HCT116 (cell line): ENCODE measurements around the gene HEG1. TPM values are rescaled to one million over a fixed set of nuclear protein-coding genes. Genes with fewer than 3 reads are reported as not detected.
"Not testable (repeated sequence)": the region's sequence is repeated elsewhere in the genome, so short reads cannot be mapped to it uniquely, and the experiment has no call there.

ENCODE experiments used
- ATAC-seq: fragments of 200-7000 bp; cut with Tn5 transposase; 2 replicates; pipeline ENCODE4 v1.9.1; 2020; ENCODE audit warnings: mild to moderate bottlenecking, moderate library complexity
- BruUV-seq: library from RNA; stranded (reverse); fragments of 400-500 nt; replicated peaks from 2 replicates; lab custom pipeline; 2021; lab: Mats Ljungman, UMichigan
- CTCF ChIA-PET: fragments of 300-600 bp; sonication (Branson Sonifier 250); formaldehyde crosslinking; loops from one replicate; lab custom pipeline; 2021; ENCODE audit warnings: antibody characterized with exemption; lab: Charles Lee
- POLR2A ChIA-PET: fragments of 300-600, 350-600 bp; sonication (Branson Sonifier 250); formaldehyde crosslinking; loops from one replicate; lab custom pipeline; 2021; ENCODE audit warnings: antibody characterized with exemption; lab: Charles Lee
- RAD21 ChIA-PET, 2 experiments: fragments of 300-600 bp; sonication (Branson Sonifier 250); formaldehyde crosslinking; loops; one replicate each; lab custom pipeline; 2023; ENCODE audit warnings: low total read pairs in 2 of 2; ENCODE audit not compliant: uncharacterized antibody in 2 of 2, unreplicated experiment in 2 of 2, low non-redundant PET in 1 of 2; lab: Charles Lee
- DNase-seq: peaks from one replicate; pipeline ENCODE4 v3.0.0-alpha.2; 2010; ENCODE audit warnings: low read depth, low spot score
- H2AFZ ChIP-seq: fragments of 200-600 bp; shearing (Covaris generic), sonication (generic); 2 replicates; pipeline ENCODE4 v1.6.1; 2017; ENCODE audit warnings: low read depth, mixed run types, mixed read lengths, antibody characterized with exemption, low read length; ENCODE audit not compliant: poor library complexity, severe bottlenecking
- H3K27ac ChIP-seq: 2 replicates; pipeline ENCODE4 v1.5.1; 2012; ENCODE audit warnings: low read depth, low read length
- H3K27me3 ChIP-seq: fragments of 200-600 bp; sonication (generic); 2 replicates; pipeline ENCODE4 v1.6.1; 2016; ENCODE audit warnings: mixed run types, low read length, mixed read lengths; ENCODE audit not compliant: insufficient read depth
- H3K36me3 ChIP-seq, 2 experiments: fragments of 200-500 bp in 1 of 2; fragments of 200-600 bp in 1 of 2; sonication (Bioruptor generic) in 1 of 2; sonication (generic) in 1 of 2; 2 replicates each; pipeline versions ENCODE4 v1.5.1 to v1.6.1; 2014 to 2016; ENCODE audit warnings: low read length in 2 of 2, inconsistent platforms in 1 of 2, mixed read lengths in 1 of 2, mixed run types in 1 of 2; ENCODE audit not compliant: insufficient read depth in 2 of 2, control insufficient read depth in 1 of 2
- H3K4me1 ChIP-seq, 2 experiments: fragments of 200-600 bp in 1 of 2; sonication (generic) in 1 of 2; 2 replicates each; pipeline versions ENCODE4 v1.5.1 to v1.6.1; 2012 to 2017; ENCODE audit warnings: low read length in 2 of 2, inconsistent platforms in 1 of 2, mild to moderate bottlenecking in 1 of 2, mixed read lengths in 1 of 2, mixed run types in 1 of 2, moderate library complexity in 1 of 2; ENCODE audit not compliant: insufficient read depth in 2 of 2, control insufficient read depth in 1 of 2
- H3K4me2 ChIP-seq: fragments of 200-600 bp; sonication (generic); 2 replicates; pipeline ENCODE4 v1.6.1; 2017; ENCODE audit warnings: mixed run types, low read length, mixed read lengths
- H3K4me3 ChIP-seq, 2 experiments: fragments of 200-600 bp in 1 of 2; sonication (generic) in 1 of 2; replicated peaks in 1 of 2; 2 replicates each; pipeline ENCODE4 v1.5.1; 2011 to 2016; ENCODE audit warnings: low read length in 2 of 2, control low read depth in 1 of 2, low read depth in 1 of 2, mild to moderate bottlenecking in 1 of 2, mixed read lengths in 1 of 2, mixed run types in 1 of 2
- H3K79me2 ChIP-seq: fragments of 200-600 bp; sonication (generic); 2 replicates; pipeline ENCODE4 v1.6.1; 2017; ENCODE audit warnings: mild to moderate bottlenecking, mixed run types, low read length, moderate library complexity, mixed read lengths; ENCODE audit not compliant: insufficient read depth
- H3K9ac ChIP-seq: fragments of 200-600 bp; sonication (generic); 2 replicates; pipeline ENCODE4 v1.6.1; 2016; ENCODE audit warnings: low read length, mixed read lengths
- H3K9me2 ChIP-seq: fragments of 200-600 bp; sonication (generic), shearing (Covaris generic); 2 replicates; pipeline ENCODE4 v1.6.1; 2017; ENCODE audit warnings: mixed run types, mild to moderate bottlenecking, moderate library complexity; ENCODE audit not compliant: insufficient read depth
- H3K9me3 ChIP-seq, 2 experiments: fragments of 200-500 bp in 1 of 2; fragments of 200-600 bp in 1 of 2; sonication (Bioruptor generic) in 1 of 2; sonication (generic) in 1 of 2; 2 replicates each; pipeline ENCODE4 v1.6.1; 2014 to 2017; ENCODE audit warnings: low read length in 2 of 2, mixed read lengths in 2 of 2, inconsistent platforms in 1 of 2, low read depth in 1 of 2, mild to moderate bottlenecking in 1 of 2, mixed run types in 1 of 2, moderate library complexity in 1 of 2; ENCODE audit not compliant: control insufficient read depth in 1 of 2, insufficient read depth in 1 of 2
- H4K20me1 ChIP-seq: fragments of 200-600 bp; sonication (generic), shearing (Covaris generic); 2 replicates; pipeline ENCODE4 v1.6.1; 2017; ENCODE audit warnings: mixed run types, mild to moderate bottlenecking, moderate library complexity; ENCODE audit not compliant: insufficient read depth
- ATF3 ChIP-seq: IDR thresholded peaks from 2 replicates; pipeline ENCODE4 v1.6.1; 2012
- CEBPB ChIP-seq: IDR thresholded peaks from 2 replicates; pipeline ENCODE4 v1.6.1; 2012; ENCODE audit warnings: low read depth
- EGR1 ChIP-seq: IDR thresholded peaks from 2 replicates; pipeline ENCODE4 v1.6.1; 2012; ENCODE audit warnings: low read depth
- POLR2A ChIP-seq: IDR thresholded peaks from 2 replicates; pipeline ENCODE4 v1.7.0; 2011; ENCODE audit warnings: borderline replicate concordance; ENCODE audit not compliant: insufficient read depth, insufficient read length; ENCODE audit errors: extremely low read depth
- POLR2AphosphoS5 ChIP-seq: IDR thresholded peaks from 2 replicates; pipeline ENCODE4 v1.6.1; 2011; ENCODE audit warnings: mild to moderate bottlenecking, low read depth, low read length, moderate library complexity
- YY1 ChIP-seq: IDR thresholded peaks from 2 replicates; pipeline ENCODE4 v1.6.1; 2011; ENCODE audit warnings: low read length, low read depth, moderate library complexity, mild to moderate bottlenecking; ENCODE audit not compliant: insufficient replicate concordance; ENCODE audit errors: extremely low read depth
- intact Hi-C: fragments of 100-400 bp; cut with micrococcal nuclease; formaldehyde crosslinking; loops from 2 replicates; pipeline ENCODE4 v1.10.0; 2022
- total RNA-seq: library from RNA; stranded (reverse); gene quantifications from one replicate; pipeline ENCODE4 v1.2.1, GENCODE V29; 2021; ENCODE audit not compliant: unreplicated experiment

HEG1 gene
- total RNA-seq, 1 experiment from 2014 or later, result 2.6 TPM

GRCh38 chr3:124960105-124960504, 95.7 kb downstream of the HEG1 start:
- H4K20me1 ChIP-seq, result no peaks in the 10 kb centered on the region

GRCh38 chr3:124957951-124958350, 97.8 kb downstream of the HEG1 start:
- H3K9ac ChIP-seq, ATAC-seq, H3K27ac ChIP-seq, H3K4me3 ChIP-seq, DNase-seq, H3K4me2 ChIP-seq, H3K9me3 ChIP-seq, intact Hi-C loops, H3K27me3 ChIP-seq, POLR2A ChIA-PET, H3K36me3 ChIP-seq, CTCF ChIA-PET, BruUV-seq, H2AFZ ChIP-seq, H3K9me2 ChIP-seq, RAD21 ChIA-PET, H3K4me1 ChIP-seq, H4K20me1 ChIP-seq, H3K79me2 ChIP-seq: not testable (repeated sequence)

More at GRCh38 chr3:124960105-124960504, 95.7 kb downstream of the HEG1 start:
- no peaks in the 10 kb centered on the region for H3K36me3 ChIP-seq
- H3K9ac ChIP-seq, result no peak overlapping the region
- TF ChIP-seq YY1, result no peak
- no peak for TF ChIP-seq CEBPB
- TF ChIP-seq ATF3, result no peak
- TF ChIP-seq POLR2A, result no peak
- no peak for TF ChIP-seq POLR2AphosphoS5
- no peak for TF ChIP-seq EGR1
- no peak overlapping the region for H3K27ac ChIP-seq
- ChIA-PET CTCF (no interaction called here), POLR2A (no interaction called here), RAD21 (no interaction called here)
- H3K27me3 ChIP-seq, result no peaks in the 10 kb centered on the region
- no peaks in the 10 kb centered on the region for H3K79me2 ChIP-seq
- no peaks in the 10 kb centered on the region for H3K9me3 ChIP-seq
- H3K4me2 ChIP-seq, result no peak overlapping the region
- DNase-seq, result no peak
- no peak overlapping the region for H2AFZ ChIP-seq
- no peaks in the 10 kb centered on the region for H3K4me1 ChIP-seq
- intact Hi-C loops, result no loop called here
- H3K4me3 ChIP-seq, result no peak overlapping the region
- no peak for ATAC-seq
- H3K9me2 ChIP-seq, result no peaks in the 10 kb centered on the region; the same call in 1 of the 2 replicates
- BruUV-seq, result no TSS peak
